ENCODE results near the gene C19orf33. TPM values are rescaled to one million over a fixed set of nuclear protein-coding genes. Genes with fewer than 3 reads are reported as not detected.

Gene C19orf33
- total RNA-seq, 2 experiments from 2014 or later = not detected

DNA sequence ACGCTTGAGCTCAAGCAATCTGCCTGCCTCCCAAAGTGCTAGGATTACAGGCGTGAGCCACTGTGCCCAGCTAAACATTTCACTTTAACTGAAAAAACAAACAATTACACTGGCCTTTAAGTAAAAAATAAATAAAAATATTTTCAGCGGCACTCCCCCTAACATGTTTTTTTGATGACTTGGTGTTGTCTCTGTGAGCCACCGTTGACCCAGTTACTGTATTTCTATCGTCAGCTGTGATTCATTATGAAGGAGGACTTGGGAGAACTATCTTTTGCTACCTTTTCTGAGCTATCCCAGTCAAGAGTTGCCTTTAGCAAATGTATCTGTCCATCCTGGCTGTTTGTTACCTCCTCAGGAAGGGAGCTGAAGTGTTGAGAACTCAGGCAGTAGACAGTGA, 18.5 kb upstream of the C19orf33 start:
- Histone ChIP-seq H3K9me2 (ENCODE audit: insufficient read depth, low read length) (no peaks in the 10 kb centered on the region), H2AFZ (ENCODE audit: low read length) (no peak overlapping the region), H3K36me3 (ENCODE audit: insufficient read depth, low read length) (no peaks in the 10 kb centered on the region), H3K4me2 (ENCODE audit: low read length) (no peak overlapping the region), H3K9me3 (ENCODE audit: low read length) (no peaks in the 10 kb centered on the region), H3K4me3 (ENCODE audit: low read depth, low read length, poor library complexity, severe bottlenecking) (no peak overlapping the region), H3K79me2 (ENCODE audit: insufficient read depth, low read depth, low read length) (no peaks in the 10 kb centered on the region), H3K27ac (ENCODE audit: low read depth, low read length, poor library complexity, severe bottlenecking) (no peak overlapping the region), H3K4me1 (ENCODE audit: insufficient read depth, low read length, poor library complexity, severe bottlenecking) (peaks cover 20% of the 10 kb centered on the region), H4K20me1 (ENCODE audit: insufficient read depth, low read length) (no peaks in the 10 kb centered on the region)
- no peak for DNase-seq (ENCODE audit: low spot score)
- intact Hi-C loops (cut with micrococcal nuclease; ENCODE audit: unreplicated experiment) = no loop called here
- ChIA-PET POLR2A (interaction anchor here (0.6 to 1.2 kb wide), 3 partner anchors 10 to 34 kb away, joined by 3 to 4 read pairs (median 3); no protein-coding TSS in a partner anchor), CTCF (ENCODE audit: unreplicated experiment) (interaction anchor here (1.4 kb wide), 1 partner anchor 42 kb away, joined by 3 read pairs; no protein-coding TSS in a partner anchor)
- no TSS peak for BruUV-seq (replicated peaks)
- TF ChIP-seq CTCF (conservative IDR thresholded peaks at IDR 0.05; ENCODE audit: low read length) (no peak), EZH2phosphoT487 (IDR thresholded peaks at IDR 0.05; ENCODE audit: borderline replicate concordance, low read depth, low read length) (no peak)

DNA sequence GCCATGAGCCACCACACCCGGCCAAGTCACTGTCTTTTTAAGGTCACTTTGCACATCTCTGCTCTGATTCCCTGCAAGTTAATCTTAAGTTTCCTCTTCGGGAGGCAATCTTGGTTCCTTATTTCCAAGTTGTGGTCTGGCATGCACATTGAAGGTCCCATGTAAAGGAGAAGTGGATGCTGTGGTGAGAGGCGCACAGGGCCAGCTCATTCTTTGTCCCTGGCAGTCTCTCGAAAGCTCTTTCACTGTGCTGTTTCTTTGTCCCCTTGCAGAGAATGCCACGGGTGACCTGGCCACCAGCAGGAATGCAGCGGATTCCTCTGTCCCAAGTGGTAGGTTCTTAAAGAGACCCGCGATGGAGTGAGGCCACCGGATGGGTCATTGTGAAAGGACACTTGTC, 16.4 kb upstream of the C19orf33 start:
- Histone ChIP-seq H3K4me2 (ENCODE audit: low read length) (no peak overlapping the region), H3K27ac (ENCODE audit: low read depth, low read length, poor library complexity, severe bottlenecking) (no peak overlapping the region), H4K20me1 (ENCODE audit: insufficient read depth, low read length) (no peaks in the 10 kb centered on the region), H3K4me3 (ENCODE audit: low read depth, low read length, poor library complexity, severe bottlenecking) (no peak overlapping the region), H3K79me2 (ENCODE audit: insufficient read depth, low read depth, low read length) (no peaks in the 10 kb centered on the region), H3K9me2 (ENCODE audit: insufficient read depth, low read length) (no peaks in the 10 kb centered on the region), H3K4me1 (ENCODE audit: insufficient read depth, low read length, poor library complexity, severe bottlenecking) (peaks cover 14% of the 10 kb centered on the region), H2AFZ (ENCODE audit: low read length) (no peak overlapping the region), H3K9me3 (ENCODE audit: low read length) (no peaks in the 10 kb centered on the region), H3K36me3 (ENCODE audit: insufficient read depth, low read length) (no peaks in the 10 kb centered on the region)
- intact Hi-C loops (cut with micrococcal nuclease; ENCODE audit: unreplicated experiment) = no loop called here
- ChIA-PET POLR2A (no interaction called here), CTCF (ENCODE audit: unreplicated experiment) (no interaction called here)
- TF ChIP-seq CTCF (conservative IDR thresholded peaks at IDR 0.05; ENCODE audit: low read length) (no peak), EZH2phosphoT487 (IDR thresholded peaks at IDR 0.05; ENCODE audit: borderline replicate concordance, low read depth, low read length) (no peak)
- BruUV-seq (replicated peaks) = no TSS peak
- no peak for DNase-seq (ENCODE audit: low spot score)

GRCh38 chr19:38288123-38288855, 15.8 kb upstream of the C19orf33 start:
- TF ChIP-seq CTCF (conservative IDR thresholded peaks at IDR 0.05; ENCODE audit: low read length) = no peak
- no peak for TF ChIP-seq EZH2phosphoT487 (IDR thresholded peaks at IDR 0.05; ENCODE audit: borderline replicate concordance, low read depth, low read length)
- no peak overlapping the region for H2AFZ ChIP-seq (ENCODE audit: low read length)
- CTCF ChIA-PET (ENCODE audit: unreplicated experiment) = no interaction called here

More at GRCh38 chr19:38288123-38288855, 15.8 kb upstream of the C19orf33 start:
- Histone ChIP-seq H3K9me3 (ENCODE audit: low read length) (no peaks in the 10 kb centered on the region), H3K36me3 (ENCODE audit: insufficient read depth, low read length) (no peaks in the 10 kb centered on the region), H3K4me1 (ENCODE audit: insufficient read depth, low read length, poor library complexity, severe bottlenecking) (peaks cover 14% of the 10 kb centered on the region), H3K9me2 (ENCODE audit: insufficient read depth, low read length) (no peaks in the 10 kb centered on the region), H3K4me2 (ENCODE audit: low read length) (no peak overlapping the region), H3K4me3 (ENCODE audit: low read depth, low read length, poor library complexity, severe bottlenecking) (no peak overlapping the region), H3K79me2 (ENCODE audit: insufficient read depth, low read depth, low read length) (no peaks in the 10 kb centered on the region), H3K27ac (ENCODE audit: low read depth, low read length, poor library complexity, severe bottlenecking) (no peak overlapping the region), H4K20me1 (ENCODE audit: insufficient read depth, low read length) (no peaks in the 10 kb centered on the region)
- intact Hi-C loops (cut with micrococcal nuclease; ENCODE audit: unreplicated experiment) = no loop called here
- POLR2A ChIA-PET = no interaction called here
- DNase-seq (ENCODE audit: low spot score) = no peak
- no TSS peak for BruUV-seq (replicated peaks)
